ENCODE measurements around the gene AMPD3. TPM values are rescaled to one million over a fixed set of nuclear protein-coding genes. Genes with fewer than 3 reads are reported as not detected.
A peak's percentile ranks its signal among the peaks of the same experiment; 100 is the strongest.

Gene AMPD3
- total RNA-seq, 1 donor from 2014 or later, result 3.1 TPM

DNA sequence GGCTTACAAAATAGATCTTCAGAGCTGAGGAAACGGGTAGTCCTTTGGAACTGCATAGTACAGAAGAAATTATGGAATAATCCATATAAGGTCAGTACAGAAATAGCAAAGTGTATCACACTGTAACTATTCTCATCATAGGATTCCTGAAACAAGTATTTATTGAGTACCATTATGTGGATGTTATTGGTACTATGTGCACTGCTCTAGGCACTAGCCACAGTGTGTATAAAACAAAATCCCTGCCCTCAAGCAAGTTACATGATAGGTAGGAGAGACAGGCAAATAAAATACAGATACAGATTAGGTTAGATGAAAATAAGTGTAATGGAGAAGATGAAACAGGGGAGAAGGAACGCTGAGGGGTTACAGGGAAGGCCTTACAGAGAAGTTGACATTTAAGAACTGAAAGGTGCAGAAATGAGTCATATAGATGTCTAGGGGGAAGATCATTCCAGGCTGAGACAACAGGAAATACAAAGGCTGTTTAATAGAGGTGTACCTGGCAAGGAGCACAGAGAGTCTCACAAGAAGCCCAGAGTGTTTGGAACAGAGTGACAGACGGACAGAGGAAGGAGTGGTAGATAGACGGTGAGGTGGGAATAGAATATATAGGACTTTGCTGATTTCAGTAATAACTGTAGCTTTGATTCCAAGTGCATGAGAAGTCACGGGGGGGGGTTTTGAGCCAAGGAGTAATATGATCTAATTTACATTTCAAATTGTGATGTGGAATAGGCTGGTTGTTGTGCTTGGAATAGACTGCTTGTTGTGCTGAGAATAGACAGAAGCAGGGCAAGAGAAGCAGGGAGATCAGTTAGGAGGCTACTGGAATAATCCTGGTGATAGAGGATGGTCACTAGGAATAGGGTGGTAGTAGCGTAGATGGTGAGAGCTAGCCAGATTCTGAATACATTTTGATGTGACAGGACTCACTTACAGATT is 72.2 kb downstream of the AMPD3 start:
- Histone ChIP-seq H3K4me3 (ENCODE audit: low read length in 3 of 3) (no peak overlapping the region), H3K9ac (ENCODE audit: low read depth in 1 of 3, low read length in 3 of 3) (no peak overlapping the region), H3K27me3 (ENCODE audit: control insufficient read depth in 3 of 3, insufficient read depth in 3 of 3, low read length in 3 of 3) (no peaks in the 10 kb centered on the region), H3K4me1 (ENCODE audit: control insufficient read depth in 3 of 3, insufficient read depth in 3 of 3, low read length in 3 of 3) (peaks cover 9 to 17% (median 11%) of the 10 kb centered on the region in 3 donors), H3K27ac (ENCODE audit: low read depth, low read length) (no peak overlapping the region), H3K9me3 (ENCODE audit: control insufficient read depth in 3 of 3, low read length in 3 of 3) (no peaks in the 10 kb centered on the region), H3K36me3 (ENCODE audit: control insufficient read depth in 3 of 3, insufficient read depth in 3 of 3, low read length in 3 of 3) (peaks cover 6 to 42% (median 19%) of the 10 kb centered on the region in 3 donors)

DNA sequence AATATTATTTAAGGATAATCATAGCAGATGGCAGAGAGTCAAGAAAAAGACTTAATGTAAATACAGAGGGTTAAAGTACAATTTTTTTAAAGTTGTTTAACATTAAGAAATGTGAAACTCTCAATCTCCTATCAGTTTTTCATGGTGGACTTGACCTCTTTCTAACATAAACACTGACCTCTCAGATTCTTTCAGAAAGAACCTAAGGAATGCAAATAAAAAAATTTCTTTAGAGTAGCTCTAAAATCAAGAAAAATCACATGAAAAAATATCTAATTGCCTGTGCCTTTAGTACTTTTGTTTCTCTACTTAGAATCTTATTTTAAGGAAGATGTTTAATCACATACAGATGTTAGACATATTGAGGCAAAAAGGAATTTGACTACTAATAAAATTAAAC is 73.1 kb downstream of the AMPD3 start:
- H3K4me1 ChIP-seq (ENCODE audit: control insufficient read depth in 3 of 3, insufficient read depth in 3 of 3, low read length in 3 of 3), result peaks cover 2 to 10% (median 6%) of the 10 kb centered on the region in 3 donors
- H3K27ac ChIP-seq (ENCODE audit: low read depth, low read length), result no peak overlapping the region
- H3K9ac ChIP-seq (ENCODE audit: low read depth in 1 of 3, low read length in 3 of 3), result no peak overlapping the region
- H3K4me3 ChIP-seq (ENCODE audit: low read length in 3 of 3), result no peak overlapping the region
- peaks cover 6 to 44% (median 19%) of the 10 kb centered on the region in 3 donors for H3K36me3 ChIP-seq (ENCODE audit: control insufficient read depth in 3 of 3, insufficient read depth in 3 of 3, low read length in 3 of 3)
- H3K27me3 ChIP-seq (ENCODE audit: control insufficient read depth in 3 of 3, insufficient read depth in 3 of 3, low read length in 3 of 3), result no peaks in the 10 kb centered on the region
- no peaks in the 10 kb centered on the region for H3K9me3 ChIP-seq (ENCODE audit: control insufficient read depth in 3 of 3, low read length in 3 of 3)

DNA sequence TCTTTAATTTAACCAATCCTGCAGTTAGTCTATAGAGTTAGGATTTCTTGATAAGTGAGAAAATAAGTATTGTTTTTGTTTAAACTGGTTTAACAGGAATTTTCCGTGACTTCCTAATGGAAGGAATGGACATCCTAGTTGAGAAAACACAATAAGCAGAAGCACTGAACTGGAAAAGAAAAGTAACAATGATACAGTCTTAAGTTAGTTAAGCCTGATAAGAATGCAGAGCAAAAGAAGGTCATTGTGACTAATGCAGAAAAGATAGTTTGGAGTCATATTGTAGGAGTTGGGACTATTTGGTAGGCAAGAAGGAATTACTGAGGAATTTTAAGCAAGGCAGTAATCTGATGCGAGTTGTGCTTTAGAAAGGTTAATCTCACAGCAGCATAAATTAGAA is 74.2 kb downstream of the AMPD3 start:
- no peak overlapping the region for H3K4me3 ChIP-seq (ENCODE audit: low read length in 3 of 3)
- no peak overlapping the region for H3K27ac ChIP-seq (ENCODE audit: low read depth, low read length)
- peaks cover 0 to 8% (median 5%) of the 10 kb centered on the region in 3 donors for H3K4me1 ChIP-seq (ENCODE audit: control insufficient read depth in 3 of 3, insufficient read depth in 3 of 3, low read length in 3 of 3)
- peaks cover 6 to 39% (median 19%) of the 10 kb centered on the region in 3 donors for H3K36me3 ChIP-seq (ENCODE audit: control insufficient read depth in 3 of 3, insufficient read depth in 3 of 3, low read length in 3 of 3)
- no peaks in the 10 kb centered on the region for H3K27me3 ChIP-seq (ENCODE audit: control insufficient read depth in 3 of 3, insufficient read depth in 3 of 3, low read length in 3 of 3)
- no peaks in the 10 kb centered on the region for H3K9me3 ChIP-seq (ENCODE audit: control insufficient read depth in 3 of 3, low read length in 3 of 3)
- H3K9ac ChIP-seq (ENCODE audit: low read depth in 1 of 3, low read length in 3 of 3), result no peak overlapping the region

DNA sequence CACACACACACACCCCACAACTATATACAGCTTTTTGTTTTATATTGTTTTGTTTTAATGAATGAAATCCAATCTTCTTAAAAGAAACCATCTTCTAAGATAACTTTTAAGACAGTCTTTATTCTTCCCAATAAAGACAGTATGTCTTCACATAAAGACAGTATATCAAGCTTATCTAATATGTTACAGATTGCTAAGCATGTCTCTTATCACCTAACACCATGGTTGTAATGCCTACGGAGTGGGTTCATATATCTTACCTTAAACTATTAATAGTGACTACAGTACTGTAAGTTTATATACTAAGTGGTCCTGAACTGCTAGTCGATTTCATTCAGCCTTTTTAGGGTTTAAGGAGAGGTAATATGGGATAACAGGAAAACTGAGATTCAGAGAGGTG is 77.5 kb downstream of the AMPD3 start:
- Histone ChIP-seq H3K27ac (ENCODE audit: low read depth, low read length) (no peak overlapping the region), H3K9ac (ENCODE audit: low read depth in 1 of 3, low read length in 3 of 3) (no peak overlapping the region), H3K9me3 (ENCODE audit: control insufficient read depth in 3 of 3, low read length in 3 of 3) (no peaks in the 10 kb centered on the region), H3K4me3 (ENCODE audit: low read length in 3 of 3) (no peak overlapping the region), H3K27me3 (ENCODE audit: control insufficient read depth in 3 of 3, insufficient read depth in 3 of 3, low read length in 3 of 3) (no peaks in the 10 kb centered on the region), H3K4me1 (ENCODE audit: control insufficient read depth in 3 of 3, insufficient read depth in 3 of 3, low read length in 3 of 3) (peaks cover 0 to 4% (median 3%) of the 10 kb centered on the region in 3 donors), H3K36me3 (ENCODE audit: control insufficient read depth in 3 of 3, insufficient read depth in 3 of 3, low read length in 3 of 3) (peaks cover 6 to 25% (median 14%) of the 10 kb centered on the region in 3 donors)

DNA sequence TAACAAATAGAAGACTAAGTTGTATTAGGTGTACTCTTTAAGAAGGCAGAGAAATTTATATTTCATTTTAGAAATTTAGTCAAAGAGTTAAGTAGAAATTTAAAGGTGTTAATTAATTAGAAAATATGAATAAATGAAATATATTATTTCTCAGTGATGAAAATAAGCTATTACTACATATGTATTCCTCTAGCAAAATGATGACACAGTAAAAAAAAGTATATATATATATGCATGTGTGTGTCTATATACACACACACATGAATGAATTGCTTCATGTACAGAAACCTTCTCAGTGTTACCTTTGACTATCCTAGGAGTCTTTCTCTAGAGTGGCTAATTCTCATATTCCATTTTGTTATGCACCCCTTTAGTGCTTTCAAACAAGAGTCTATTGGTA is 78.3 kb downstream of the AMPD3 start:
- Histone ChIP-seq H3K9ac (ENCODE audit: low read depth in 1 of 3, low read length in 3 of 3) (no peak overlapping the region), H3K27ac (ENCODE audit: low read depth, low read length) (no peak overlapping the region), H3K9me3 (ENCODE audit: control insufficient read depth in 3 of 3, low read length in 3 of 3) (no peaks in the 10 kb centered on the region), H3K27me3 (ENCODE audit: control insufficient read depth in 3 of 3, insufficient read depth in 3 of 3, low read length in 3 of 3) (no peaks in the 10 kb centered on the region), H3K4me1 (ENCODE audit: control insufficient read depth in 3 of 3, insufficient read depth in 3 of 3, low read length in 3 of 3) (peaks cover 0 to 2% (median 0%) of the 10 kb centered on the region in 3 donors), H3K4me3 (ENCODE audit: low read length in 3 of 3) (no peak overlapping the region), H3K36me3 (ENCODE audit: control insufficient read depth in 3 of 3, insufficient read depth in 3 of 3, low read length in 3 of 3) (peaks cover 6 to 24% (median 14%) of the 10 kb centered on the region in 3 donors)

DNA sequence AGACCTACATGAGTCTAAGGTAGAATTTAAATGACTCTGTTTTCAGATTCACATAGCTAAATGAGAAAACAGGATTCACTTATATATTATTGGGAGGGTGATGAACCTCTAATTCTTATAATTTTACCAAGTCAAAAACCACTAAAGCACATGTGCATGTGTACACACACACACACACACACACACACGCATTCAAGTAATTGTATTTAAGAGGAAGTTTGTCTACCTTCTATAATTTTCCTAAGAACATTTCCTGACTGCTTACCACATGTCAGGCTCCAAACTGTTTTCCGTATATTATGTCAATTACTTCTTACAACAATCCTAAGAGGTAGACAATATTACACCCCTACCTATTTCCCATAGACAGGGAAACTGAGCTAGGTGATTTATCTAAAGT is 79.3 kb downstream of the AMPD3 start:
- Histone ChIP-seq H3K27me3 (ENCODE audit: control insufficient read depth in 3 of 3, insufficient read depth in 3 of 3, low read length in 3 of 3) (no peaks in the 10 kb centered on the region), H3K36me3 (ENCODE audit: control insufficient read depth in 3 of 3, insufficient read depth in 3 of 3, low read length in 3 of 3) (peaks cover 2 to 16% (median 4%) of the 10 kb centered on the region in 3 donors), H3K27ac (ENCODE audit: low read depth, low read length) (no peak overlapping the region), H3K4me1 (ENCODE audit: control insufficient read depth in 3 of 3, insufficient read depth in 3 of 3, low read length in 3 of 3) (peaks cover 0 to 2% (median 0%) of the 10 kb centered on the region in 3 donors), H3K9ac (ENCODE audit: low read depth in 1 of 3, low read length in 3 of 3) (no peak overlapping the region), H3K9me3 (ENCODE audit: control insufficient read depth in 3 of 3, low read length in 3 of 3) (no peaks in the 10 kb centered on the region), H3K4me3 (ENCODE audit: low read length in 3 of 3) (no peak overlapping the region)

DNA sequence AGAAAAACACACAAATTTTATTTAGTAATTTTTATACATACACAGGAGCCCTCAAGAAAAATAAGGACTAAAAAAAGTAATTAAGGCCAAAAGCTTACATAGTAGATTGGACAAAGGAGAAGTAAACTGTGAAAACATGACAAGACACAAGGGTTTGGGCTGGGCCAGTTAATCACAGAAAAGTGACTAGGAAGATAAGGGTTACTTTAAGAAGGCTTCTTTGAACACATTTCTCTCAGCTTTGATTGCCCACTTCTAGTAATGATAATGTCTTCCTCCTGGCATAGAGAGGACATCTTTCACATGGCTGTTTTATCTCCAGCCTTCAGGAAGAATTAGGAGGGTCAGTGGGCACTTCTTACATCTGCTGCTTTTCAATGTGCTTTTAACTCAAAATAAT is 82.5 kb downstream of the AMPD3 start:
- H3K4me1 ChIP-seq (ENCODE audit: control insufficient read depth in 3 of 3, insufficient read depth in 3 of 3, low read length in 3 of 3), result peaks cover 7 to 15% (median 9%) of the 10 kb centered on the region in 3 donors
- peaks cover 0 to 3% (median 2%) of the 10 kb centered on the region in 3 donors for H3K36me3 ChIP-seq (ENCODE audit: control insufficient read depth in 3 of 3, insufficient read depth in 3 of 3, low read length in 3 of 3)

DNA sequence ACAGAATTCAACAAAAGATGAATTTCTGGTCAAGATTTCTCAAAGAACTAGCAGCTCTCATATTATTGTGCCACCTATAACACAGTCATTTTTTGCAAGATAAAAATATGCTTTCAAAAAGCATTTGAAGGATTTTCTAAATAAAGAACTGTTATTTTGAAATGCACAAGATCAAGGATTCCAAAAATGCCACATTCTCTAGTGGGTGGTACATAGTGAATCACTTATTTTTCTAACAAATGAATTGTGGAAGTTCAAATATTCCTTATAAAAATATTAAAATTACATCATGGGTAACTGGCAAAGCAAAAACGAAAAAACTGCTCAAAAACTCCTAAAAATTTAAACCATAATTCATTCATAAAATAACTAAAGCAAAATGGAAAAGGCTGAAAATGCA is 83.9 kb downstream of the AMPD3 start:
- no peaks in the 10 kb centered on the region for H3K27me3 ChIP-seq (ENCODE audit: control insufficient read depth in 3 of 3, insufficient read depth in 3 of 3, low read length in 3 of 3)
- no peaks in the 10 kb centered on the region for H3K36me3 ChIP-seq (ENCODE audit: control insufficient read depth in 3 of 3, insufficient read depth in 3 of 3, low read length in 3 of 3)
- H3K9ac ChIP-seq (ENCODE audit: low read depth in 1 of 3, low read length in 3 of 3), result no peak overlapping the region
- H3K4me1 ChIP-seq (ENCODE audit: control insufficient read depth in 3 of 3, insufficient read depth in 3 of 3, low read length in 3 of 3), result peaks cover 7 to 15% (median 9%) of the 10 kb centered on the region in 3 donors
- H3K4me3 ChIP-seq (ENCODE audit: low read length in 3 of 3), result no peak overlapping the region
- no peaks in the 10 kb centered on the region for H3K9me3 ChIP-seq (ENCODE audit: control insufficient read depth in 3 of 3, low read length in 3 of 3)
- no peak overlapping the region for H3K27ac ChIP-seq (ENCODE audit: low read depth, low read length)

More for the DNA sequence above, 82.5 kb downstream of the AMPD3 start:
- H3K9me3 ChIP-seq (ENCODE audit: control insufficient read depth in 3 of 3, low read length in 3 of 3), result no peaks in the 10 kb centered on the region
- no peak overlapping the region for H3K4me3 ChIP-seq (ENCODE audit: low read length in 3 of 3)
- H3K9ac ChIP-seq (ENCODE audit: low read depth in 1 of 3, low read length in 3 of 3), result no peak overlapping the region
- no peaks in the 10 kb centered on the region for H3K27me3 ChIP-seq (ENCODE audit: control insufficient read depth in 3 of 3, insufficient read depth in 3 of 3, low read length in 3 of 3)
- no peak overlapping the region for H3K27ac ChIP-seq (ENCODE audit: low read depth, low read length)

DNA sequence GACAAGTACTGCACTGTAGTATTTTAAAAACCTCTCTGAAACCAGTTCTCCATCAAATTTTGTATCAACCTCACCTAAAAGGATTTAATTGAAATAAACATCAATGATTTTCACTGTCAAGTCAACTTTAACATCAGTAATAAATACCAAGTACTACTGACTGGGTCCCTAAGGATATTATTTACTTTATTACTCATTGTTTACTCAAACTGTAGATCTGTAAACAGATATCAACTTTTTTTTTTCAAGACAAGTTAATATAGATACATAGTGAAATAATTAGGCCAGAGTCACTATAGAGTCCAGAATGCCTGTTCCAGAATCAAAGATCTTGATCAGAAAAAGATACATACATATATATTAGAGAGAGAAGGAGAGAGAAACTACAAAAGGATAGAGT is 84.3 kb downstream of the AMPD3 start:
- Histone ChIP-seq H3K9ac (ENCODE audit: low read depth in 1 of 3, low read length in 3 of 3) (no peak overlapping the region), H3K27ac (ENCODE audit: low read depth, low read length) (no peak overlapping the region), H3K27me3 (ENCODE audit: control insufficient read depth in 3 of 3, insufficient read depth in 3 of 3, low read length in 3 of 3) (no peaks in the 10 kb centered on the region), H3K36me3 (ENCODE audit: control insufficient read depth in 3 of 3, insufficient read depth in 3 of 3, low read length in 3 of 3) (no peaks in the 10 kb centered on the region), H3K4me1 (ENCODE audit: control insufficient read depth in 3 of 3, insufficient read depth in 3 of 3, low read length in 3 of 3) (peaks cover 7 to 15% (median 9%) of the 10 kb centered on the region in 3 donors), H3K4me3 (ENCODE audit: low read length in 3 of 3) (no peak overlapping the region), H3K9me3 (ENCODE audit: control insufficient read depth in 3 of 3, low read length in 3 of 3) (no peaks in the 10 kb centered on the region)

DNA sequence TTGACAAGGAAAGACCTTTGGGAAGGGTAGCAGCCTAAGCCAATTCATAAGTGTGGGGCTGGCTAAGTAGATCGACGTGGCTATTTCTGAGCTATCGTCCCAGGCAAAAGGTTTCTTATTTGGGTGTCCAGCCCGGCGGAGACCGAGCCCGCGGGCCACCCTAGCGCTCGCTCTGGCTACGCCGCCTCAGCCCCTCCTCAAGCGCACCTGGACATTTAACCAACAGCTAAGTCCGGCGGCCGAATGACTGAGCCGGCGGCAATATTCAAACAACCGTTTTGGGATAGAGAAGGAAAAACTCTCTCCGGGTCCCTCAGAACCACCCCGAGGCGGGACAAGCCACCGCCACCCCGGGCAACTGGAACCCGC is 85.5 kb downstream of the AMPD3 start:
- H3K36me3 ChIP-seq (ENCODE audit: control insufficient read depth in 3 of 3, insufficient read depth in 3 of 3, low read length in 3 of 3), result no peaks in the 10 kb centered on the region

More for the DNA sequence above, 85.5 kb downstream of the AMPD3 start:
- H3K27me3 ChIP-seq (ENCODE audit: control insufficient read depth in 3 of 3, insufficient read depth in 3 of 3, low read length in 3 of 3), result no peaks in the 10 kb centered on the region
- peaks cover 7 to 15% (median 9%) of the 10 kb centered on the region in 3 donors for H3K4me1 ChIP-seq (ENCODE audit: control insufficient read depth in 3 of 3, insufficient read depth in 3 of 3, low read length in 3 of 3)
- peak overlapping the region; percentile 83 to 89 (median 89) for H3K9ac ChIP-seq (ENCODE audit: low read depth in 1 of 3, low read length in 3 of 3)
- peak overlapping the region; percentile 85 for H3K27ac ChIP-seq (ENCODE audit: low read depth, low read length)
- peak overlapping the region; percentile 82 to 88 (median 87) for H3K4me3 ChIP-seq (ENCODE audit: low read length in 3 of 3)
- no peaks in the 10 kb centered on the region for H3K9me3 ChIP-seq (ENCODE audit: control insufficient read depth in 3 of 3, low read length in 3 of 3)
